Measurements from ENCODE around the gene GLS. TPM values are rescaled to one million over a fixed set of nuclear protein-coding genes. Genes with fewer than 3 reads are reported as not detected.

GLS gene
- total RNA-seq, 4 donors from 2014 or later = 175 to 274 (median 197) TPM

GRCh38 chr2:190996338-190996946 lies 115.8 kb downstream of the GLS start:
- intact Hi-C loops (cut with DNase I) = no loop called here
- Histone ChIP-seq H3K27me3 (no peaks in the 10 kb centered on the region), H3K27ac (no peak overlapping the region), H3K4me1 (no peaks in the 10 kb centered on the region), H3K9me3 (no peaks in the 10 kb centered on the region), H3K4me3 (replicated peaks in 1 of 3) (no peak overlapping the region), H3K36me3 (peaks cover 62 to 66% of the 10 kb centered on the region in 2 donors)
- peak in 1 of 2 donors; percentile 14 for DNase-seq
- WGBS, 2 donors = 89 to 94% methylated on average over 5 of the region's 5 CpGs
- TF ChIP-seq, protein P1, sequence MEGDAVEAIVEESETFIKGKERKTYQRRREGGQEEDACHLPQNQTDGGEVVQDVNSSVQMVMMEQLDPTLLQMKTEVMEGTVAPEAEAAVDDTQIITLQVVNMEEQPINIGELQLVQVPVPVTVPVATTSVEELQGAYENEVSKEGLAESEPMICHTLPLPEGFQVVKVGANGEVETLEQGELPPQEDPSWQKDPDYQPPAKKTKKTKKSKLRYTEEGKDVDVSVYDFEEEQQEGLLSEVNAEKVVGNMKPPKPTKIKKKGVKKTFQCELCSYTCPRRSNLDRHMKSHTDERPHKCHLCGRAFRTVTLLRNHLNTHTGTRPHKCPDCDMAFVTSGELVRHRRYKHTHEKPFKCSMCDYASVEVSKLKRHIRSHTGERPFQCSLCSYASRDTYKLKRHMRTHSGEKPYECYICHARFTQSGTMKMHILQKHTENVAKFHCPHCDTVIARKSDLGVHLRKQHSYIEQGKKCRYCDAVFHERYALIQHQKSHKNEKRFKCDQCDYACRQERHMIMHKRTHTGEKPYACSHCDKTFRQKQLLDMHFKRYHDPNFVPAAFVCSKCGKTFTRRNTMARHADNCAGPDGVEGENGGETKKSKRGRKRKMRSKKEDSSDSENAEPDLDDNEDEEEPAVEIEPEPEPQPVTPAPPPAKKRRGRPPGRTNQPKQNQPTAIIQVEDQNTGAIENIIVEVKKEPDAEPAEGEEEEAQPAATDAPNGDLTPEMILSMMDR (IDR thresholded peaks at IDR 0.05) = peak in 4 of 6 experiments; percentile 20 to 49 (median 38)
- no peak for TF ChIP-seq POLR2A (IDR thresholded peaks at IDR 0.05)

- Histone ChIP-seq H3K4me1 (no peaks in the 10 kb centered on the region), H3K9me3 (no peaks in the 10 kb centered on the region), H3K27ac (no peak overlapping the region), H3K36me3 (peaks cover 66 to 67% of the 10 kb centered on the region in 2 donors), H3K27me3 (no peaks in the 10 kb centered on the region), H3K4me3 (replicated peaks in 1 of 3) (no peak overlapping the region)
- 87% methylated on average over 5 of the region's 5 CpGs for WGBS, 2 donors
- DNase-seq = no peak
- TF ChIP-seq, protein P1 (IDR thresholded peaks at IDR 0.05) = no peak
- no peak for TF ChIP-seq POLR2A (IDR thresholded peaks at IDR 0.05)
- intact Hi-C loops (cut with DNase I) = no loop called here
Measured at GRCh38 chr2:190996947-190997346, 116.3 kb downstream of the GLS start.

GRCh38 chr2:190997526-190998113 lies 117.0 kb downstream of the GLS start:
- Histone ChIP-seq H3K36me3 (peaks cover 66 to 74% of the 10 kb centered on the region in 2 donors), H3K9me3 (no peaks in the 10 kb centered on the region), H3K4me3 (replicated peaks in 1 of 3) (no peak overlapping the region), H3K27me3 (no peaks in the 10 kb centered on the region), H3K27ac (no peak overlapping the region), H3K4me1 (no peaks in the 10 kb centered on the region)
- WGBS, 2 donors = 85 to 95% methylated on average over 8 of the region's 8 CpGs
- TF ChIP-seq POLR2A (IDR thresholded peaks at IDR 0.05) = no peak
- TF ChIP-seq, protein P1 (IDR thresholded peaks at IDR 0.05) = no peak
- DNase-seq = no peak
- intact Hi-C loops (cut with DNase I) = no loop called here

- Histone ChIP-seq H3K36me3 (peaks cover 67 to 76% of the 10 kb centered on the region in 2 donors), H3K4me3 (replicated peaks in 1 of 3) (no peak overlapping the region), H3K9me3 (no peaks in the 10 kb centered on the region), H3K27ac (no peak overlapping the region), H3K4me1 (no peaks in the 10 kb centered on the region), H3K27me3 (no peaks in the 10 kb centered on the region)
- WGBS, 2 donors = 92 to 94% methylated on average over 7 of the region's 7 CpGs
- no peak for DNase-seq
- intact Hi-C loops (cut with DNase I) = no loop called here
- no peak for TF ChIP-seq POLR2A (IDR thresholded peaks at IDR 0.05)
- TF ChIP-seq, protein P1 (IDR thresholded peaks at IDR 0.05) = no peak
Measured at GRCh38 chr2:190999058-190999457, 118.4 kb downstream of the GLS start.

GRCh38 chr2:190999949-191000665 lies 119.5 kb downstream of the GLS start:
- intact Hi-C loops (cut with DNase I) = no loop called here
- Histone ChIP-seq H3K27me3 (no peaks in the 10 kb centered on the region), H3K27ac (no peak overlapping the region), H3K9me3 (no peaks in the 10 kb centered on the region), H3K4me1 (no peaks in the 10 kb centered on the region), H3K36me3 (peaks cover 60 to 70% of the 10 kb centered on the region in 2 donors), H3K4me3 (replicated peaks in 1 of 3) (no peak overlapping the region)
- DNase-seq = no peak
- TF ChIP-seq, protein P1 (IDR thresholded peaks at IDR 0.05) = no peak
- TF ChIP-seq POLR2A (IDR thresholded peaks at IDR 0.05) = no peak
- 88% methylated on average over 9 of the region's 9 CpGs for WGBS, 2 donors

All from thyroid gland (tissue), 4 donors.